NT2/D1 (cell line): Measurements from ENCODE around the gene IMP4.

ENCODE experiments used
- DNase-seq: peaks from one replicate; pipeline ENCODE4 v3.0.0-alpha.2; 2011; ENCODE audit warnings: low read depth, low spot score
- H3K27me3 ChIP-seq: 2 replicates; pipeline ENCODE4 v1.6.0; 2011; ENCODE audit warnings: mild to moderate bottlenecking; ENCODE audit not compliant: insufficient read length, insufficient read depth
- H3K36me3 ChIP-seq: 2 replicates; pipeline ENCODE4 v1.6.1; 2011; ENCODE audit warnings: mild to moderate bottlenecking, low read length, mixed read lengths; ENCODE audit not compliant: insufficient read depth, insufficient read length
- H3K4me1 ChIP-seq: 2 replicates; pipeline ENCODE4 v1.5.1; 2011; ENCODE audit not compliant: insufficient read depth, insufficient read length
- H3K4me3 ChIP-seq: 2 replicates; pipeline ENCODE4 v1.5.1; 2011; ENCODE audit warnings: low read depth; ENCODE audit not compliant: insufficient read length
- H3K9ac ChIP-seq: 2 replicates; pipeline ENCODE4 v1.6.0; 2011; ENCODE audit warnings: low read depth; ENCODE audit not compliant: insufficient read length
- H3K9me3 ChIP-seq: 2 replicates; pipeline ENCODE4 v1.5.1; 2011; ENCODE audit warnings: mild to moderate bottlenecking, low read length; ENCODE audit not compliant: insufficient read depth
- SUZ12 ChIP-seq: IDR thresholded peaks from 2 replicates; pipeline ENCODE4 v1.6.1; 2011; ENCODE audit not compliant: insufficient read length, insufficient read depth; ENCODE audit errors: extremely low read depth
- YY1 ChIP-seq: IDR thresholded peaks from 2 replicates; pipeline ENCODE4 v1.6.1; 2011; ENCODE audit not compliant: insufficient read length, insufficient read depth
- ZNF274 ChIP-seq: IDR thresholded peaks from 2 replicates; pipeline ENCODE4 v1.6.1; 2011; ENCODE audit warnings: mild to moderate bottlenecking, low read depth, low read length

Gene IMP4

DNA sequence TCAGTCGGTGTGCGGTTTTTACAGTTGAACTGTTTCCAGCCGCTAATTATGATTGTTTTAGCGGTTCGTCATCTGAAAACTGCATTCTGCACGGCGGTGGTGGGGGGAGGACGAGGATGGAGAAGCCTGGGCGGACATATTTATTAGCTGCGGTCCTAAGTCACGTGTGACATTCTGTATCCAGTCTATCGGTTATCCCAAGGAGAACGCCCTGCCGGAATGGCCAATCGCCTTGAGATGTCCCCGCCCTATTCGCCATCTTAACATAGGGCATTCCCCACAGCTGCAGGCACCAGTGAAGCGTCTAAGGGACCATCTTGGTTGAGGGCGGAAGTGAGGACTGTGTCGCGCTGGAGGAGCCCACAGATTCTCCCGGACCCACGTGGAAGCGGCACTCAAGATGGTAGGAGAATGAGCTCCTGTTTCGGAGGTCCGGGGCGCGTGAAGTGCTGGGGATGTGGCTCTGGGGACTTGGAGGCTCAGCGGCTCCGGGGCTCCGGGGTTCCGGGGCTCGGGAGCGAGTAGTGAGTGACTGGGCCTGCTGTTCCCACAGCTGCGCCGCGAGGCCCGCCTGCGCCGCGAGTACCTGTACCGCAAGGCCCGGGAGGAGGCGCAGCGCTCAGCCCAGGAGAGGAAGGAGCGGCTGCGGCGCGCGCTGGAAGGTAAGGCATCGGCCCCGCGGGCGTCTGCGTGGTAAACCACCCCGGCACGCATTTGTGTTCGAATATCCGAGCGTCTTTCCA lies at the start of gene IMP4:
Gene IMP4 (plus strand): TSS at position 365 of the 743 bp plus-strand sequence. CDS start 36 bp downstream, at position 401.
- H3K4me3 ChIP-seq: peak within 1 kb of the TSS; percentile 93
- H3K4me1 ChIP-seq: no peaks in the 10 kb centered on the region
- TF ChIP-seq YY1 (peak; percentile 100), SUZ12 (no peak), ZNF274 (no peak)
- peaks cover 60% of the 10 kb centered on the region for H3K36me3 ChIP-seq
- H3K27me3 ChIP-seq: no peaks in the 10 kb centered on the region
- H3K9me3 ChIP-seq: no peaks in the 10 kb centered on the region
- DNase-seq: peak; percentile 99
- H3K9ac ChIP-seq: peak within 1 kb of the TSS; percentile 94

DNA sequence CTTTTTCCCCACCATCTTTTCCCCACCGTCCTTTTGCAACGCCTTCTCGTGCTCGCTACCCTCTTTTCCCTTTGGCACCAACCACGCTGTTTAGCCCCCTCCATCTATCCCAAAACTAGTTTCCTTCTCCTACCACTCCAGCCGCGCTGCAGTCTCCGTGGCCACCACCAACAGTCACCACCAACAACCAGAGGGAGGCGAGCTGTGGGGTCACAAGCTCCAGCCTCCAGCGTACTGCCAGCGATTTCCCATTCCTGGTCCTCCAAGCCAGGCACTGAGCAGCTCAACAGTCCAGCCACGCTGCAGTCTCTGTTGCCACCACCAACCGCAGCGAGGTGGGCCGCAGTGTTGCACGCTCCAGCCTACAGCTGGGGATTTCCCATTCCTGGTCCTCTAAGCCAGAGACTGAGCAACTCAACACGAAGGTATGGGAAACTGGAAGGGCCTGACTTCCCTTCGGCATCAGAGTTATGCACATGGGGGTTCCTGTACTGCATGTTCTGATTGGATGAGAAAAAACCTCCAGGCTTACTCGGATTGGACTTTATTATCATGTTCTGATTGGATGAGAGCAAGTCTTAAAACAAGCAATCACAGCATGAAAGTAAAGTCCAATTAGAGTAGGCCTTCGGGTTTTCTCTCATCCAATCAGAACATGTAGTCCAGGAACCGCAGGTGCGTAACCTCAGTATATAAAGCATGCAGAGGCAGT lies 42.3 kb upstream of the IMP4 start:
- H3K4me1 ChIP-seq: no peaks in the 10 kb centered on the region
- H3K27me3 ChIP-seq: no peaks in the 10 kb centered on the region
- TF ChIP-seq YY1 (no peak), SUZ12 (no peak), ZNF274 (no peak)
- no peak overlapping the region for H3K9ac ChIP-seq
- no peak for DNase-seq
- H3K4me3 ChIP-seq: no peak overlapping the region
- peaks cover 55% of the 10 kb centered on the region for H3K9me3 ChIP-seq
- no peaks in the 10 kb centered on the region for H3K36me3 ChIP-seq

GRCh38 chr2:130300970-130301348 lies 41.7 kb upstream of the IMP4 start:
- H3K36me3 ChIP-seq: no peaks in the 10 kb centered on the region
- TF ChIP-seq ZNF274: no peak
- TF ChIP-seq YY1: no peak
- TF ChIP-seq SUZ12: no peak
- peaks cover 55% of the 10 kb centered on the region for H3K9me3 ChIP-seq
- DNase-seq: no peak
- H3K9ac ChIP-seq: no peak overlapping the region
- no peak overlapping the region for H3K4me3 ChIP-seq
- H3K27me3 ChIP-seq: no peaks in the 10 kb centered on the region
- no peaks in the 10 kb centered on the region for H3K4me1 ChIP-seq

GRCh38 chr2:130302164-130302886 lies 40.4 kb upstream of the IMP4 start:
- Histone ChIP-seq H3K4me3 (no peak overlapping the region), H3K9me3 (peaks cover 55% of the 10 kb centered on the region), H3K4me1 (no peaks in the 10 kb centered on the region), H3K27me3 (no peaks in the 10 kb centered on the region), H3K36me3 (no peaks in the 10 kb centered on the region), H3K9ac (no peak overlapping the region)
- DNase-seq: no peak
- TF ChIP-seq ZNF274: no peak
- no peak for TF ChIP-seq SUZ12
- TF ChIP-seq YY1: no peak

DNA sequence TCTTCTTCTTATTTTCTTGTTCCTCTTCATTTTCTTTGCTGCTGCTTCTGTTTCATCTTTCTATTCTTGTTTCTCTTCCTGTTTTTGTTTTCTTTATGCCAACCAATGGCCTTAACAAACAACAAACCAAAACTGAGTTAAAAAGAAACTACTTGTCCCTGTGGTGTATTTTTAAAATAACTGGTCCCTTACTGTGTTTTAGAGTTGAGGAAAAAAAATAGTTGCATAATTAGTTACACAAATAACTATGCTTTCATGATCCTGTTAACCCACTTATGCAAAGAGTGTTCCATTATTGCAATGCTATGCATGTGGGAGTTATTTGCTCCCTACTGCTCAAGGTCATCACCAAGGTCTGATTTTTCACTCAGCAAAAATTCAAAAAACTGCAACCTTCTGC lies 39.5 kb upstream of the IMP4 start:
- DNase-seq: no peak

GRCh38 chr2:130304726-130305125 lies 38.0 kb upstream of the IMP4 start:
- Histone ChIP-seq H3K9me3 (peaks cover 39% of the 10 kb centered on the region), H3K36me3 (no peaks in the 10 kb centered on the region), H3K27me3 (peaks cover under 1% of the 10 kb centered on the region), H3K9ac (no peak overlapping the region), H3K4me3 (no peak overlapping the region), H3K4me1 (no peaks in the 10 kb centered on the region)
- TF ChIP-seq SUZ12: no peak
- TF ChIP-seq YY1: no peak
- no peak for TF ChIP-seq ZNF274
- DNase-seq: no peak

More for the DNA sequence above, 39.5 kb upstream of the IMP4 start:
- Histone ChIP-seq H3K4me1 (no peaks in the 10 kb centered on the region), H3K27me3 (no peaks in the 10 kb centered on the region), H3K36me3 (no peaks in the 10 kb centered on the region), H3K9me3 (peaks cover 55% of the 10 kb centered on the region), H3K9ac (no peak overlapping the region), H3K4me3 (no peak overlapping the region)
- no peak for TF ChIP-seq SUZ12
- no peak for TF ChIP-seq ZNF274
- no peak for TF ChIP-seq YY1

GRCh38 chr2:130307850-130308249 lies 34.8 kb upstream of the IMP4 start:
- no peak for TF ChIP-seq YY1
- TF ChIP-seq ZNF274: no peak
- TF ChIP-seq SUZ12: no peak
- no peak for DNase-seq
- Histone ChIP-seq H3K4me1 (no peaks in the 10 kb centered on the region), H3K36me3 (no peaks in the 10 kb centered on the region), H3K27me3 (peaks cover 10% of the 10 kb centered on the region), H3K9me3 (peaks cover 8% of the 10 kb centered on the region), H3K9ac (no peak overlapping the region), H3K4me3 (no peak overlapping the region)
